Breast epithelium (tissue), 4 donors: ENCODE results near the gene CEP112. TPM values are rescaled to one million over a fixed set of nuclear protein-coding genes. Genes with fewer than 3 reads are reported as not detected.

Experiments
- DNase-seq, 2 donors: peaks; one replicate each; pipeline ENCODE4 v3.0.0-alpha.2; 2019; ENCODE audit warnings: low spot score in 2 of 2
- H3K27ac ChIP-seq, 2 donors: fragments of 200-600 bp; sonication (generic) in 1 of 2; one replicate each; pipeline ENCODE4 v1.5.1; 2016 to 2019; ENCODE audit warnings: mild to moderate bottlenecking in 1 of 2
- H3K27me3 ChIP-seq, 2 donors: fragments of 200-600 bp; sonication (generic) in 1 of 2; one replicate each; pipeline versions ENCODE4 v1.5.1 to v1.6.0; 2017 to 2019; ENCODE audit warnings: control low read depth in 1 of 2, mild to moderate bottlenecking in 1 of 2
- H3K36me3 ChIP-seq: fragments of 200-600 bp; one replicate; pipeline ENCODE4 v1.5.1; 2019
- H3K4me1 ChIP-seq, 2 donors: fragments of 200-600 bp; sonication (generic); one replicate each; pipeline ENCODE4 v1.5.1; 2016 to 2019; ENCODE audit warnings: control low read depth in 1 of 2
- H3K4me3 ChIP-seq, 3 donors: fragments of 200-600 bp; sonication (generic); 1 replicate in 2 of 3; 2 replicates in 1 of 3; pipeline ENCODE4 v1.5.1; 2016 to 2019; ENCODE audit warnings: mild to moderate bottlenecking in 3 of 3, moderate library complexity in 2 of 3
- H3K9me3 ChIP-seq, 2 donors: fragments of 200-600 bp; sonication (generic) in 1 of 2; one replicate each; pipeline ENCODE4 v1.5.1; 2016 to 2019; ENCODE audit warnings: control low read depth in 1 of 2
- CTCF ChIP-seq, 3 donors: fragments of 450-650 bp; IDR thresholded peaks; one replicate each; pipeline ENCODE4 v1.5.1; 2016 to 2017; ENCODE audit warnings: antibody characterized with exemption in 3 of 3, mild to moderate bottlenecking in 3 of 3, moderate library complexity in 3 of 3
- POLR2A ChIP-seq: fragments of 450-650 bp; IDR thresholded peaks from one replicate; pipeline ENCODE4 v1.6.1; 2016; ENCODE audit warnings: antibody characterized with exemption, mild to moderate bottlenecking, moderate library complexity
- POLR2AphosphoS5 ChIP-seq, 3 donors: sonication (generic); formaldehyde crosslinking; IDR thresholded peaks; one replicate each; pipeline ENCODE4 v1.6.1; 2017; ENCODE audit warnings: antibody characterized with exemption in 3 of 3
- intact Hi-C: fragments of 100-400 bp; cut with DNase I; formaldehyde crosslinking; loops from one replicate; pipeline ENCODE4 v1.15.1; 2023; ENCODE audit warnings: low total_unique reads
- total RNA-seq, 3 donors: library from RNA; depleted of rRNA; stranded (reverse); fragments of >200 nt; gene quantifications; one replicate each; pipeline ENCODE4 v1.1.0, GENCODE V29; 2016

The CEP112 gene
- total RNA-seq, 3 donors from 2014 or later: 12.9 to 27.2 (median 18.0) TPM

DNA sequence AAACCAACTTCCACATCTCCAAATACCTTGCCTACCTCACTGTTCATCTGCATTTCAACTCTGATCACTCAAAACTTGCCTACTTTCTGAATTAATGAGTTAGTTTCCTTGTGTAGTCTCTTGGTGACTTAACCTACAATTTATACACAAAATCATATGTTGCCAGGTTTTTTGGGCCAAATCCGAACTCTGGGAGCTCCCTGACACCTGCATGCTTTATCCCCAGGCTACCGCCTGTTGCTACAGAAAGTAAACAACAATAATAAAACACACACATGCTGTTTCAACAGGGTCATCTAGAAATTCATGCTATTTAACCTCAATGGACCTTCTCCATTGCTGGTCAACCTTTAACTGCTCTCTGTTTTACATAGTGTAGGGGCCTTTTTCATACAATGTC lies 526.0 kb downstream of the CEP112 start:
- Histone ChIP-seq H3K36me3 (no peaks in the 10 kb centered on the region), H3K4me3 (no peak overlapping the region), H3K9me3 (no peaks in the 10 kb centered on the region), H3K27me3 (no peaks in the 10 kb centered on the region), H3K27ac (no peak overlapping the region), H3K4me1 (no peaks in the 10 kb centered on the region)
- no peak for DNase-seq
- intact Hi-C loops: no loop called here
- TF ChIP-seq POLR2AphosphoS5 (IDR thresholded peaks at IDR 0.05) (no peak), CTCF (IDR thresholded peaks at IDR 0.05) (no peak), POLR2A (no peak)

DNA sequence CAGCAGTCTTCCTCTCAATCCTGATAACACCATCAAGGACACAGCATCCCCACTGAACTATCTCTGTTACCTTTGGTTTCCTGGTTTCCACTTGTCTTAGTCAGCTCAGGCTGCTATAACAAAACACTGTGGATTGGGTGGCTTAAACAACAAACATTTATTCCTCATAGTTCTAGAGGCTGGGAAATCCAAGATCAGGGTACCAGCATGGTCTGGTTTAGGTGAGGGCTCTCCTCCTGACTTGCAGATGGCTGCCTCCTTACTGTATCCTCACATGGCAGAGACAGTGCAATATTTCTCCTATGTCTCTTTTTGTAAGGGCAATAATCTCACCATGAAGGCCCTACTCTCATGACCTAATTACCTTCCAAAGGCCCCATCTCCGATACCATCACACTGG lies 527.2 kb downstream of the CEP112 start:
- no peaks in the 10 kb centered on the region for H3K27me3 ChIP-seq
- intact Hi-C loops: no loop called here
- H3K9me3 ChIP-seq: no peaks in the 10 kb centered on the region
- H3K4me1 ChIP-seq: no peaks in the 10 kb centered on the region
- TF ChIP-seq CTCF (IDR thresholded peaks at IDR 0.05) (no peak), POLR2A (no peak), POLR2AphosphoS5 (IDR thresholded peaks at IDR 0.05) (no peak)
- no peak overlapping the region for H3K4me3 ChIP-seq
- H3K36me3 ChIP-seq: no peaks in the 10 kb centered on the region
- DNase-seq: no peak
- H3K27ac ChIP-seq: no peak overlapping the region

DNA sequence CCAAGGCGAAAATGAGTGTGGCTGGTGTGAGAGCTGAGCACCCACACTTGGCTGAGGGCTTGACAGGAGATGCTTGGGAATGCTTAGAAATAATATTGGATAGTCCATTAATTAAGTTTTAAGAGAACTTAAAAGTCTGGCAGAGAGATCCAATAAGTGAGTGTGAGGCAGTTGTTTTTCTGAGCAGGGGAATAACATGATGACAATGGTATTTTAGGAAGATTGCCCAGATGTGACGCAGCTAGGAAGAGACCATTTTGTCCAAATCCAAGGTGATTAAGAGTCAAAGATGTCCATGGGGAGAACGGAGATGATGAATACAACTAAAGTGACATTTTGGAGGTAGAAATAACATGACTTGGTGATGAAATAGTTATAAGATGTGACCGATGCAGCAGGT lies 527.7 kb downstream of the CEP112 start:
- no peaks in the 10 kb centered on the region for H3K4me1 ChIP-seq
- no peak overlapping the region for H3K27ac ChIP-seq
- H3K4me3 ChIP-seq: no peak overlapping the region
- DNase-seq: no peak
- no peaks in the 10 kb centered on the region for H3K36me3 ChIP-seq
- H3K9me3 ChIP-seq: no peaks in the 10 kb centered on the region
- H3K27me3 ChIP-seq: no peaks in the 10 kb centered on the region
- no peak for TF ChIP-seq POLR2A
- TF ChIP-seq POLR2AphosphoS5 (IDR thresholded peaks at IDR 0.05): no peak
- TF ChIP-seq CTCF (IDR thresholded peaks at IDR 0.05): no peak
- intact Hi-C loops: no loop called here

DNA sequence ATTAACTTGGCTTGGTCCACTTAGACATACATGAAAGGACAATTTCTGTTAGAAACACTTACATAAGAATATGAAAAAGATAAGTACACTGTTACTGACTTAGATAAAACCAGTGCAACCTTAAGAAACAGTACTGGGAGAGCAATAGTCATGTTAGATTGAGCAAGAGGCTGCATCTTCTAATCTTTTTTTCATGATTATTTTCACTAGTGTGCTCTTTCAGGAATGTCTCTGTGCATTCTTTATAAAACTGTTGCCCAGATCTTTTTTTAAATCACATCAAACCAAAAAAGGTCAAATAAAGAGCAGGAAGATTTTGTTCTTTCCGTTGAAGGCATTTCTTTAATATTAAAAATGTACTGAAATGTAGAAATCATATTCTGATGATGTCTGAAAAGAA lies 529.7 kb downstream of the CEP112 start:
- H3K27me3 ChIP-seq: no peaks in the 10 kb centered on the region
- TF ChIP-seq POLR2AphosphoS5 (IDR thresholded peaks at IDR 0.05) (no peak), POLR2A (no peak), CTCF (IDR thresholded peaks at IDR 0.05) (no peak)
- intact Hi-C loops: no loop called here
- no peak for DNase-seq
- no peaks in the 10 kb centered on the region for H3K4me1 ChIP-seq
- no peak overlapping the region for H3K4me3 ChIP-seq
- no peak overlapping the region for H3K27ac ChIP-seq
- no peaks in the 10 kb centered on the region for H3K36me3 ChIP-seq
- H3K9me3 ChIP-seq: no peaks in the 10 kb centered on the region

GRCh38 chr17:65660947-65661346 lies 531.0 kb downstream of the CEP112 start:
- TF ChIP-seq POLR2A (no peak), POLR2AphosphoS5 (IDR thresholded peaks at IDR 0.05) (no peak), CTCF (IDR thresholded peaks at IDR 0.05) (no peak)
- no peak overlapping the region for H3K27ac ChIP-seq
- H3K9me3 ChIP-seq: no peaks in the 10 kb centered on the region
- no peaks in the 10 kb centered on the region for H3K27me3 ChIP-seq
- no peaks in the 10 kb centered on the region for H3K36me3 ChIP-seq
- H3K4me3 ChIP-seq: no peak overlapping the region
- intact Hi-C loops: no loop called here
- no peak for DNase-seq
- H3K4me1 ChIP-seq: no peaks in the 10 kb centered on the region
